COR-L47 (cell line): Measurements from ENCODE around the gene PRDX3.
A peak's percentile ranks its signal among the peaks of the same experiment; 100 is the strongest.

Experiments used
- DNase-seq: peaks from one replicate; lab custom pipeline; 2025; lab: John Stamatoyannopoulos, UW

PRDX3 gene

DNA sequence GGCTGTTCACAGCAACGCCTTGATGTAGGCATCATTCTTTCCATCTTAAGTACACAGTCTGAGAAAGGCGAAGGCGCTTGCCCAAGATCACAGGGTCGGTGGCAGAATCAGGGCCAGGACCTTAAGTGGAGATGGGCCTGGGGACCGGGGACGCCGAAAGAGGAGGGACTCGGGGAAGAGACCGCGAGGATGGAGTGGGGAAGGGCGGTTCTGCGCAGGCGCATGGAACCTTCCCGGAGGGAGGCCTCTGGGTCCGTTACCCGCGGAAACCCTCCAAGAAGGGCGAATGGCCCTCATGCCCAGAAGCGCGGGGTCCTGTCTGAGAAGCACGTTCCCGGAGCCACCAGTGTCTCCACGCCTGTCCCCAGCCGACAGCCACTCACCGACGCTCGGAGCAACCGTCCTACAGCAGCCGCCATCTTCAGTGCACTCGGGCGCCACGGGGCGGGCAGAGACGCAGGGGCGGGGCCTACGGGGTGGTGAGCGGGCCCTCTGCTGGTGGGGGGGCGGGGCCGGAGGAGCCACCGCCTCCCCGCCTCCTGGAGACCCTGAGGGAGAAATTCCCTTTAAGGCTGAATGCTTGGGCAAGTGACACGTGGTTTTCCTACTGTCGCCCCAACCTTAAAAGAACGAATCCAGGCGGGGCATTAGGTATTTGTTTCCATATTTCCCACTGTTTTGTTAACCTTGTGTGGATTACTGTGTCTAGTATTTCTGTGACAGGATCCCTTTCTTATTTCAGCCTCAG lies at the start of gene PRDX3:
Gene PRDX3, minus strand, starts transcription at position 441 of the 748 bp plus-strand sequence. Its CDS starts 22 bp downstream, at position 419.
- DNase-seq = peak; percentile 69

GRCh38 chr10:119227825-119228224 lies 49.2 kb upstream of the PRDX3 start:
- no peak for DNase-seq

DNA sequence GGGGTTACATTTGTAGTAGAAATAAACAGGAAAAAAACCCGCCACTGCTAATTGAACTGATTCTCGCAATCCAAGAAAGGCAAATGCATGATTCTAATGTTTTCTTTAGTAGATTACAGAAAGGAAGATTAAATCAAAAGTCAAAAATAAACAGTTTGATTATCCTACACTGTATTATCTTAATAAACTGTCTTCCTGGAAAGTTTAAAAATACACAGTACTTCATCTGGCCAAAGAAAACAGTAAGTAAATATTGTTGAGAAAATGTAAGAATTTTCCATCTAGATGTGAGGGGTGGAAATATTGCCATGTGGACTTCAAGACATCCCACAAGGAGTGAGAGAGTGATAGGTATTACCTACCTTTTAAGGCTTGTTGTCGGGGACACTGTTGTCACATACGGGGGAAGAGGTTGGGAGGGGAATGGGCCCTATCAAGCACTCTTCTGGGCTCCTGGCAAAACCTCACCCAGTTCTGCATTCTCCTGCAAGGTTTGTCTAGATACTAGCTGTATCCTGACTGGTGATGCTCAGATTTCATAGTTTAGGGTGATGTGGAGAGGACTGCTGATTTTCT lies 46.6 kb upstream of the PRDX3 start:
- no peak for DNase-seq

DNA sequence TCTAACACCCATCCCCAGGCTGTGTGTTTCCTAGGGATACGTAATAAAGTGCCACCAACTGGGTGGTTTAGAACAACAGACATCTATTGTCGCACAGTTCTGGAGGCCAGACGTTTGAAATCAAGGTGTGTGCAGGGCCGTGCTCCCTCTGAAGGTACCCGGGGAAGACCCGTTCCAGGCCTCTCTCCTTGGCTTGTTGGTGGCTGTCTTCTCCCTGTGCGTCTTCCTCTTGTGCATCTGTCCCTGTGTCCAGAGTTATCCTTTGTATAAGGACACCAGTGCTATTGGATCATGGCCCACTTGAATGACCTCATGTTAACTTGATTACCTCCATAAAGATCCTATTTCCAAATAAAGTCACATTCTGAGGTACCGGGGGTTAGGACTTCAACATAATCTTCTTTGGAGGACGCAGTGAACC lies 44.4 kb upstream of the PRDX3 start:
- DNase-seq = no peak

DNA sequence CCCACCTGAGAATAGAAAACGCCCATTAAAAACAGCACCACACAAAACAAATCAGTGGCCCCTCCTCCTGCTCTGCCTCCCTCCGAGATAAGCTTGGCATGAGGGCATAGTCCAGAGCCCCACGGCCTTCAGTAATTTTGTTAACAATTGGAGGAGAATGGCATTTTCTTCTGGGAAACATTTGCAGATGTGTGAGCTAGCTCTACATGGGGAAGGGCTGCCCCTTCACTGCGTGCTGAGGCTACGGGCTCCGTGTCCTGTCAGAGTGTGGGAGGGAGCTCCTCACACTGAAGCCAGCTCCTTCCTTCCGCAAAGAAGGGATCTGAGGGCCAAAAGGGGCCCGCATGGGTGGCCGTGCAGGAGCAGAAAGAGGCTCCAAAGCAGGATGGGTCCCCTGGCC lies 43.9 kb upstream of the PRDX3 start:
- no peak for DNase-seq

GRCh38 chr10:119221666-119222065 lies 43.1 kb upstream of the PRDX3 start:
- DNase-seq = no peak

- DNase-seq = no peak
Measured at GRCh38 chr10:119221201-119221600, 42.6 kb upstream of the PRDX3 start.

DNA sequence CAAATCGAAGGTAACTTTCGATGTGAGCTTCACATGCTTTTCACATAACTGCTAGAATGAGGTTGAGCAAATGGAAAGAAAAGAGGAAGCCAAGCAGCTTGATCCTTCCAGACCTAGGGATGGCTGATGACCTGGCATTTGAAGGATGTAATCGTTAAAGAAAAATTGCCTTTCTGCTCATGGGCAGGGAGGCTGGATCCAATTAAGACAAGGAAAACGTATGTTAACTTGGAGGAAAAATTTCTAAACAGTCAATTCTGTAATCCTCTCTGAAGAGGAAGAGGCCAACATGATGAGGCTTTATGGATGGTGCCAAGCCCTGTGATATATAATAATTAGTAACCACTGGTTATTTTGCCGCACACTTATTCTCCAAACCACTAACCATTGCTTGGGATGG lies 41.3 kb upstream of the PRDX3 start:
- no peak for DNase-seq

DNA sequence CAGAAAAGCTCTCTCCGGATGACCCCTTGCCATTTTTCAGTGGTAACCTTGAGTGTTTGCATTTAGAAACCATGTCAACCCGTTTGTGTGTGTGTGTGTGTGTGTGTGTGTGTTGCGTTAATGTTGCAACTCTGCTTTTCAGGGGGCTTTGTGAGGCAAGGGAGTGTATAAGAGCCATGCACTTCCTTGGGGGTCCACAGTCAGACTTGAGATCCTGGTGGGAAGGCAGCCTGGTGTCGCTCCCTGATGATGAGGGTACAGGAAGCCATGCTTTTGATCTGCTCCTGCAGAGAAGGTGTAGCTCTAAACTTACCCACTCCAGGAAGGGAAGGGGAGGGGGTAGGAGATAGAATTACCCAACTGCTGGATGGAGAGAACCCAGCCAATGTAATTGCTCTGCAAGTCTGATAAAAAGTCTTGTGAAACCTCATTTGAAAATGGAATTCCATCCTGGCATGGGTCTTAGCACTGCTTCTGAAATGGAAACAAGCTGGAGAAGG lies 39.4 kb upstream of the PRDX3 start:
- no peak for DNase-seq

- no peak for DNase-seq
Measured at GRCh38 chr10:119217401-119217800, 38.8 kb upstream of the PRDX3 start.

DNA sequence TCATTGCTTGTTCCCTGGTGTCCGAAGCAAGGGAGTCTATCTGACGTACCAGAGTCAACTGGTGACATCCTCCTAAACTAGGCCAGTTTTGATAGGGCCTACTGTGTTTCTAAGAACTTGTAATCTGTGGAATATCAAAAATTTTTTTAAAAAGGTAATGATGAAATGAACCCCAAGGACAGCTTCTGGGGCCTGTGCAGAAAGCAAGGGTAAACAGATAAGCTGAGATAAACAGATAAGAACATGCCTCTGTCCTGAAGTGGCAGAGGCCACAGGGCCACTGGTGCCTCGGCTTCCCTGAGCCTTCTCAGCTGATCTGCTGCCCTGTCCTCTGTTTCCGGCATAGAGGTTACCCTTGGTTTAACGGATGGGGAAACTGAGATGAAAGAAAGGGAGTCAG lies 37.5 kb upstream of the PRDX3 start:
- DNase-seq = no peak

GRCh38 chr10:119215371-119215770 lies 36.8 kb upstream of the PRDX3 start:
- DNase-seq = no peak

DNA sequence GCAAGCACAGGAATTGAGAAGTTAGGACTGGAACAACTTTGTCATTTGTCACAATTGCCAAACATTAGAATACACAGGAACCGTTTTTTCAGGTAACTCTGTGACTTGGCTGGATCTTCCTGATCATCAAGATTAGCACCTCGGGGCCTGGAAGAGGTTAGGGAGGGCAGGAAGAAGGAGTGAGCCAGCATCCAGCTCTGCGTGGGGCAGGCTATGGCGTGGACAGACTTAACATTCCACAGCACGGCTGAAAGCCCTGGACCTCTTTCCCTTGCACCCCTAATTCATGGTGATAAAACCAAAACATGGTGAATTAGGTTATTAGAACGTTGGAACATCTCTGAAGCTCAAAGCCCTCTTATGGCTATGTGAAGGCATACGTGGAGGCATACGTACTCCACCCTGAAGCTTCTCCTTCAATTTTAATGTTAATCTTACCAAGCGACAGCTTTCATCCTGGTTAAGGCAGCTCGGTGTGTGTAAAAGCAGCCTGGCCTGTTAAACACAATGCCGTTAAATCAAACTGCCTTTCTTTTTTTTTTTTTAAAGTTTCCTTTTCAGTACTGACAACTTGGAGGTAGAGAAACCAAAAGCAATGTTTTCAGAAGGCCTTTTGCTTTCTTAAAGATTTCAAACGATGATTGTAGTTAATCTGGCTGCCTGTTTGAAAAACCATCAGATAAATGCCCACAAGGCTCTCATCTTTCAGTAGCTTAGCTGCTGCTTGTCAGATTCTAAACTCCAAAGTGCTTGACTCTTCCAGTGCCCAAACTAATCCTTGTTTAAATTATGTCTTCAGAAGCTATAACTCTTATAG lies 33.2 kb upstream of the PRDX3 start:
- DNase-seq = no peak

- DNase-seq = no peak
Measured at GRCh38 chr10:119211176-119211575, 32.6 kb upstream of the PRDX3 start.

GRCh38 chr10:119210633-119211032 lies 32.0 kb upstream of the PRDX3 start:
- DNase-seq = no peak

DNA sequence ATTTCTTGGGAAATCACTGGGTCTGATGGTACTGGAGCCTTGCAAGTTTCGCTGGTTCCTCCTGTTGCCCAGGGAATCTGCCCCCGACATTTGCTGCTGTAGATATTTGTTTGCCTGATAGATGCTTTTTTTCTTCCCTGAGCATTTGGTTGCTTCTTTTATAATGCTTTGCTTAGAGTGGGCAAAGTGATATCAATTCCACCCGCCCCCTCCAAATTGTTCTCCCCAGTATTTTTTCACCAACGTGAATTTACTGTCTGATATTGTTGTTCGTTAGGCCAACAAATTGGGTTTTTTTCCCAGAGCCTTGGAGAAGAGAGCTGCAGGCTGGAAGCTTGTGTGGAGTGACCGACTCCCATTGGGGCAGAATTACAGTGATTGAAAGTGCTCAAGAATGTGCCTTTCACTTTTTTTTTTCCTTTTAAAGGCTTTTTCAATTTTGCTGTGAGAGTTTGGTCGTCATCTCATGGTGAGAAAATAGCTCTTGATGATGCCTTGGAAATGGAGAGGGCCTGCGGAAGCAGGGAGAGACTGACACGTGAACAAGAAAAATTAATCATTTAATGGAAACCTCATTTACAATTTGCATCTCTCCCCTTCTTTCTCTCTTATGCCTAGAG lies 31.2 kb upstream of the PRDX3 start:
- DNase-seq = no peak

DNA sequence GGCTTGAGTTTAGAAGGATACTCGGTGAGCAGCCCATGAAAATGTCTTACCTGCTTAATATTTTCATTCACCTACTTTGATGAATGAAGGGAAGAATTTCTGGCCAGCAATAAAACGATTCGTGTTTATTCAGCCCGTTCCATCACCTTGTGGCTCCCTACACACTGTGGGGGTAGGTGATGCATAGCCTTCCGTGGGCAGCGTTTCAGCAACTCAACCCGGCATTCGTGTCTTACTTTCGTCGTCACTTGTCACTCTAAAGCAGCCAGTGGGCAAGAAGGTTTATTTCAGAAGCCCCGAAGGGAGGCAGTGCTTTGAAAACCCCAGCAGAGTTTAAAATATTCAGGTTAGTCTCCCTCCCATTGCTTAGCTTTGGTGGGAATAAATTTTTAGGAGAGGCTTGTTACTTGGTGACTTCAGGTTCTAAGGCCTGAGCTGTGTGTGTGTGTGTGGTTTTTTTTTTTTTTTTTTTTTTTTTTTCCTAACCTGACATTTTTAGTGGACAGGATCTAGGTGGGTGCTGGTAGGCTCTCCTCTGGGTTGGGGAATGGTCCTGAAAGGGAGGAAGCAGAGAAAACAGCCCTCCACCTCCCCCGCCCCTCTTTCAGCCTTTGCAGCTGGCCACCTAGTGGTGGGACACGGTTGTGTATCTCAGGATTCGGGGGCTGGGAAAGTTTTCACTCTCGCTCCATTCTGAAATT lies 30.6 kb upstream of the PRDX3 start:
- DNase-seq = no peak

DNA sequence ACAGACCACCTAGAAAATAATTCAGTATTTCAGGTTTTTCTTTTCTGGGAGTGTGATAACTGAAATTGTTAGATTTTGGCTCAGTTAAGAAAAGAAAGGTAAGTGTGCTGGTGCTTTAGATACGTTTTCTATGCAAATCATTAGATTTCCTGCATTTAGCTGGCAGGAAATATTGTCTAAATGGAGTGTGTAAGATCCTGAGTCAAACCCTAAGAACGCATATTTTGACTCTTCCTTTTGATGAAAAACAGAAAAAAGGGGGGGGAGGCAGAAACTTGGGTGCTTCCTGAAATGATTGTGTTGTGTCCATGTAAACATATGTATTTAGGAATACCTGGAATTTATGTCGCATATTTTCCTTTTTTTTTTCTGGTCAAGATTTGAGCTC lies 29.9 kb upstream of the PRDX3 start:
- DNase-seq = no peak

- DNase-seq = no peak
Measured at GRCh38 chr10:119207713-119208552, 29.3 kb upstream of the PRDX3 start.

GRCh38 chr10:119207366-119207666 lies 28.7 kb upstream of the PRDX3 start, which contains the start of gene GRK5:
GRK5 (plus strand) TSS chr10:119207571; CDS start chr10:119207918, 347 bp downstream.
- peak; percentile 74 for DNase-seq
